HG03378 (cell line): ENCODE results near the gene CCDC50.

Experiments
- ATAC-seq: cut with Tn5 transposase; IDR thresholded peaks from one replicate; pipeline ENCODE4 v1.9.1; 2021; ENCODE audit warnings: mild to moderate bottlenecking, moderate library complexity; ENCODE audit not compliant: unreplicated experiment

Gene CCDC50

DNA sequence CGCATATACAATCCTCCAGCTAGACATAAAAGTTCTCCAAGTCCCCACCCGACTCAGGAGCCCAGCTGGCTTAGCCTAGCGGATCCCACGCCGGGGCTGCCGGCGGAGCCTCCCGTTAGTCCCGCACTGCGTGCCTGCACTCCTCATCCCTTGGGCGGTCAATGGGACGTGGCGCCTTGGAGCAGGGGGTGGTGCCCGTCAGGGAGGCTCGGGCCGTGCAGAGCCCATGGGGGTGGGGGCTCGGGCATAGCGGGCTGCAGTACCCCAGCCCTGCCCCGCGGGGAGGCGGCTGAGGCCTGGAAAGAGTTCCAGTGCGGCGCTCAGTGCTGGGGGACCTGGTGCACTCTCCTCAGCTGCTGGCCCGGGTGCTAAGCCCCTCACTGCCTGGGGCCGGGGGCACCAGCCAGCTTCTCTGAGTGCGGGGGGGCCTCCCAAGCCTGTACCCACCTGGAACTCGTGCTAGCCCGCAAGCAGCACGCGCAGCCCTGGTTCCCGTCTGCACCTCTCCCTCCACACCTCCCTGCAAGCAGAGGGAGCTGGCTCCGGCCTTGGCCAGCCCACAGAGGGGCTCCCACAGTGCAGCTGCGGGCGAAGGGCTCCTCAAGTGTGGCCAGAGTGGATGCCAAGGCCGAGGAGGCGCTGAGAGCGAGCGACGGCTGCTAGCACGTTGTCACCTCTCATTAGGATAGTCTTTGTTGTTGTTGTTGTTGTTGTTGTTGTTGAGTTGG lies 12.2 kb upstream of the CCDC50 start:
- ATAC-seq = no peak

DNA sequence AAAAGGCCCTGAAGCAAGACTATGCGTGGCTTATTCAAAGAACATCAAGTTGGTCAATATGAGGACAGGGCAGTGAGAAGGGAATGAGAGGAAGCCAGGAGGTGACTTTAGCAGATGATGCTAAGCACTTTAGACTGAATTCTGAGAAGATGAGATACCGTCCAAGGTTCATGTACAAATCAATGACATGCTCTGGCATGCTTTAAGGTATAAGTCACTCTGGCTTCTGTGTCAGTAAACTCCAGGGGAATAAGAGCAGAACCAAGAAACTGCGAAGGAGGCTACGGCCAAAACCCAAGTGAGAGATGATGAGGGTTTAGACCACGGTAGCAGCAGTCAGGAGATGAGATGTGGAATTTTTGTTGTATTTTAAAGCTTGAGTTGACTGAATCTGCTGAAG lies 8.9 kb upstream of the CCDC50 start:
- ATAC-seq = no peak

- ATAC-seq = no peak
These were observed 8.0 kb upstream of the CCDC50 start for GRCh38 chr3:191321019-191321767.

DNA sequence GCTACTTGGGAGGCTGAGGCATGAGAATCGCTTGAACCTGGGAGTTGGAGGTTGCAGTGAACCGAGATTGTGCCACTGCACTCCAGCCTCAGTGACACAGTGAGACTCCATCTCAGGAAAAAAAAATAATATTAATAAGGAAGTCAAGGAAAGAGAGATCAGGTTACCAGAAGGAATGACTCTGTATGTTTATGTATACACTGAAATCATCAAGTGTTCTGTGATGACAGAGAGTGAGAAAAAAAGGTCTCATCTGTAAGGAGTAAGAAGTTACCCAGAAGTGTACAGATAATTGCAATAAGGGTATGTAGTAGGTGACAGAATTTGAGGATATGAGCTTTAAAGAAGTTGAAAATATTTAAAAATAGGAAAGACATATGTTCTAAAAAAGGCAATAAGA lies 4.3 kb upstream of the CCDC50 start:
- no peak for ATAC-seq

DNA sequence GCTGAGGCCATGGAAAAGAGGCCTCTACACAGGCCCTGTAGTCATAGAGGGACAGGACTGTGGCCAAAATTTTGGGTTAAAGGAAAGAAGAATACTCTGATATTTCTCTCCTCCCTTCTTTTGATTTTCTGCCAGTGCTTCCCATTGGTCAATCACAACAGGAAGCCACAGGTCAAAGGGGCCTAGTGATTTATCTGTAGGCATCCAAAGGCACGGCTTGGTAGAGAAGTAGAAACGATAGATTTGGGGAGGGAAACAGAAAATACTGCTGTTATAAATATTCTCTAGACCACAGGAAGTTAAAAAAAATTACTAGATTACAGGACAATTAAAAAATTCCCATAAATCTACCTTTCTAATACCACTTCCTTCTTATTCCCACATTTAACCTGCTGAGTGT lies 1.7 kb upstream of the CCDC50 start:
- no peak for ATAC-seq

DNA sequence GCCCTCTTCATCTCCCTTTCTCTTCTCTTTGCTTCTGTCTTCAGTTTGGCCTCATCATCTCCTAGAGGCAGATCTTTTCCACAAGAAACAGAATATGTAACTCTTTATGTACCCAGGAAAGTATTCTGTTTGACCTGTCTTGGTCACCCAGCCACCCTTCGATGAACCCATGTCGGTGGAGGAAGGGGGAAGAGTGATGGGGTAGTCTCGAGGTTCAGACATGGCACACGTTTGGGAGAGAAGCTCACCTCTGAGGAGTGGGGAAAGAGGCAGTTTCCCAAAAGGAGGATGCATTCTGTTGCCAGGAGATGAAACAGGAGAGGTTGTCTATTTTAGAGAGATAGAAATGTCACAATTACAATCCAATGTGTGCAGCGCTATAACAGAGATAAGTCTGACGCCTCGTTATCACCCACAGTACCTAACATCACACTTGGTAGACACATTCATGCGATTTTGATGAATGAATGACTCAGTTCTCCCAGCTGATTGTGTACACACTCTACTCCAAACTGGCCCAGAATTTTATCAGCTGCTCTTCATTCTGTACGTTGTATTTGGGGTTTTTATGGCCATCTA lies 722 bp upstream of the CCDC50 start:
- ATAC-seq = no peak

- peak; percentile 21 for ATAC-seq
These were observed 698 bp downstream of the CCDC50 start, which contains the start of gene UTS2B for GRCh38 chr3:191329654-191330529. Gene UTS2B (minus strand): TSS chr3:191330526. CDS start chr3:191282189, 48,337 bp downstream.

- no peak for ATAC-seq
These were observed 1.4 kb downstream of the CCDC50 start for GRCh38 chr3:191330530-191331048.

DNA sequence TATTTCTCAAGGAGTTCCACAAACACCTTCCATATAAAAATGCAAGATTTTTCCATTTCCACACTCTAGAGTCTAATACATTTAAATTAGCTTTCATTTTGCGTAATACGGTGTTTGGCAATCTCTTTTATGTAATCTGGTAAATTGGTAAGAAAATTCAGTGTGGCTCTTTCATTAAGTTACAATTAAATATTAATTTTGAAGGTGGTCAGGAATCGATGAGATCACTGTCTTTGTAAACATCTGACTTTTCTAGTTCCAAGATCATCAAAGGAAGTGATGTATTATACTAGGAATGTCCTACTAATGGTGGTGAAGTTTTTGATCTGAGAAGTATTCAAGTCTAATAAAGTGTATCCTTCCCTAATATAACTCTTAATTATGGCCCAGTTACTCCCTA lies 2.2 kb downstream of the CCDC50 start:
- no peak for ATAC-seq

- no peak for ATAC-seq
These were observed 4.2 kb downstream of the CCDC50 start for GRCh38 chr3:191333298-191333880.

GRCh38 chr3:191334346-191334893 lies 5.2 kb downstream of the CCDC50 start:
- ATAC-seq = no peak

- ATAC-seq = peak; percentile 34
These were observed 7.6 kb downstream of the CCDC50 start for GRCh38 chr3:191336833-191337232.

GRCh38 chr3:191338177-191338488 lies 8.9 kb downstream of the CCDC50 start:
- ATAC-seq = no peak

DNA sequence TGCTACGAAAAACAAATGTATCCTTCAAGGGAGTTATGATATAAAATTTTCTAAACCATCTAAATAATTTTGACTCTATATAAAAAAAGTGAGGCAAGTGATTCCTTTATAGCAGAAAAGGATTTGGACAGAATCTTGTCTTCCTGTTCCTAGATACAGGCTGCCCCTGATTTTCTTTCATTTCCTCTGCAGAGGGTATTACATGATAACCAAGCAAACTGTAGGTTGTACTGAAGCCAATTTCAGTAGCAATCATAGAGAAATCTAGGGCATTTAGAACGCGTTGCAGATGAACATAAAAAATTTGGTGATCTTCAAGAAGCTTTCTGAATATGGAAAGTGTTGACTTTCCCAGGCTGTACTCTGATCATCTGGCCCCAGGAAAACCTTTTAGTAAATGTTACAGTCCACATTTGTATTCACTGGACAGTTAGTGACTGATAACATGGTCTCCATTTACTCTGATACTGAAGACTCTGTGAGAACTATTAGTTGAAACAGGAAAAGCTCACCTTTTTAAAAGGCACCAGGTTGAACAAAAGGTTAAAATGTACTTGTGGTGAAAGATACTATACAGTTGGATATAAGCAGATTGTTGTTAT lies 10.2 kb downstream of the CCDC50 start:
- no peak for ATAC-seq

DNA sequence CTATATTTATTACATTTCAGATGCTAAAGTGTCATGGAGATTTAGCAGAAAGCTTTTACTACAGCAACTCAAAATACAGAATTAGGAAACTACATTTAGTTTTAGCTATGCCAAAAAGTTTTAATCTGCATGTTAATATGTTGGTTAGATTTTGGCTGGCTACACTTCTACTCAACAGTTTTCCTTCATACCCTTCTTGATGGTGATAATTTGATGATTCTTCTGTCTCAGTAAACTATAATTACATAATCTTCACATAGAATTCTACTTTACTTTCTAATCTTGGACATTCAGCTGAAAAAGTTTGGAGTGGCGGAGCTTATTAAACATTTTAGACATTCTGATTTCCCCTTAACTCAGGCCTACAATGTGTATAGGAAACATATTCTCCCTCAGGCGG lies 11.2 kb downstream of the CCDC50 start:
- ATAC-seq = no peak

DNA sequence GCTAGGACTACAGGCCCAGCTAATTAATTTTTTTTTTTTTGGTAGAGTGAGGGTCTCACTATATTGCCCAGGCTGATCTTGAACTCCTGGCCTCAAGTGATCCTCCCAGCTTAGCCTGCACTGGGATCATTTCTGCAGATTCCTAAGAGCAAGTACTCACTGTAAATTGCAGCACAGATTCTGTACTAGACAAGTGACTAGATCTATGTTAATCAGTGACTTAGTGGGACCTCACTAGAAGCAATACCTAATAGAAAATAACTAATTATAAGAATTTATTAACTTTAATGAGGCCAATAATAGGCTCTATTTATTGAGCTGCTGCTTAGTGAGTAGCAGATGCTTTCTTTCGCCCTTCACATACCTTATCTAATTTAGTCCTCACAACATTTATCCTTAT lies 11.8 kb downstream of the CCDC50 start:
- ATAC-seq = peak; percentile 34

DNA sequence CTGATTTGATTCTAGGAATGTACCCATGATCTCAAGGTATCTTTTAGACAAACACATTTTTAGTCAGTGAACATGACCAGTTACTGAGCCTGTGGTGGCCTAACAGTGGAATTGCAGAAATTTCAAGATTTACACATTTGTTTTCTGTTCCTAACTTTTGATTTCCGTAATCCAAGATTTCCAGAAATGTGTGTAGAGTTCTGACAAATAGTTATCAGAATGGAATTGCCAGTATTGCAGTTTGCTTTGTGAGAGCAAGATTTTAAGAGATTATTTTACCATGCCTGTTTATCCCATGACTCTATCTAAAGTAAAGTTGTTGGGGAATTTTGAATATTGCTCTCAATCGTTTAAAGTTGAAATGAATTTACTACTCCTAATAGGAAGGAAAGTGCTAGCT lies 12.8 kb downstream of the CCDC50 start:
- no peak for ATAC-seq

- ATAC-seq = no peak
These were observed 13.2 kb downstream of the CCDC50 start for GRCh38 chr3:191342411-191342810.

- no peak for ATAC-seq
These were observed 13.9 kb downstream of the CCDC50 start for GRCh38 chr3:191343115-191343514.

GRCh38 chr3:191343913-191344312 lies 14.7 kb downstream of the CCDC50 start:
- ATAC-seq = no peak
